Measurements from ENCODE around the gene GCN1. TPM values are rescaled to one million over a fixed set of nuclear protein-coding genes. Genes with fewer than 3 reads are reported as not detected.

The GCN1 gene
- total RNA-seq, 2 donors from 2014 or later: 94.4 to 177 TPM

GRCh38 chr12:120190386-120190785 is 4.1 kb downstream of the GCN1 start:
- Mint-ChIP-seq H3K27me3 (no peaks in the 10 kb centered on the region), H3K9me3 (no peaks in the 10 kb centered on the region), H3K4me1 (peaks cover 19% of the 10 kb centered on the region), H3K4me3 (no peak overlapping the region), H3K36me3 (ENCODE audit: low read depth) (peaks cover 83% of the 10 kb centered on the region), H3K27ac (no peak overlapping the region)
- ATAC-seq (replicated peaks): no peak

- H3K36me3 Mint-ChIP-seq (ENCODE audit: low read depth): peaks cover 98% of the 10 kb centered on the region
- ATAC-seq (replicated peaks): no peak
- no peaks in the 10 kb centered on the region for H3K9me3 Mint-ChIP-seq
- peaks cover 9% of the 10 kb centered on the region for H3K4me1 Mint-ChIP-seq
- H3K4me3 Mint-ChIP-seq: no peak overlapping the region
- H3K27me3 Mint-ChIP-seq: no peaks in the 10 kb centered on the region
- no peak overlapping the region for H3K27ac Mint-ChIP-seq
Measured at GRCh38 chr12:120186654-120187053, 7.9 kb downstream of the GCN1 start.

DNA sequence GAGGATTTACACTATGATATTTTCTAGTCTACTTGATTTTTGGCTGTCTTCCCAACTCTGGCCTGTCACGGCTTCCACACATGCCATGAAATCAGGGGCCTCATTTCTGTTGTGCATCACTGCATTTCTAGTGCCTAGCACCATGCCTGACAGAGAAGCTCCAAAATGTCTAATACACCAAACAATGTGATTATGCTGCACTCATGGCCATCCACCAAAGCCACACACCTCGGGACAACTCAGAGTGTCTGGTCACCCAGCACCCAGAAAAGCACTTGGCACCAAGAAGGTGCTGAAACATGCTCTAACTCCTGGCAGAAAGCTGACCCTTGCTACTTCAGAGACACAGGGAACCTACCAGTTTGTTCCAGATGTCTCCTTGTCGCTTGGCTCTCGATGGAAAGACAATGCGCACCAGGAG is 11.3 kb downstream of the GCN1 start:
- Mint-ChIP-seq H3K9me3 (no peaks in the 10 kb centered on the region), H3K27me3 (no peaks in the 10 kb centered on the region), H3K4me3 (no peak overlapping the region), H3K27ac (peak overlapping the region; percentile 56), H3K36me3 (ENCODE audit: low read depth) (peaks cover 98% of the 10 kb centered on the region), H3K4me1 (peaks cover 8% of the 10 kb centered on the region)
- no peak for ATAC-seq (replicated peaks)

- Mint-ChIP-seq H3K4me3 (no peak overlapping the region), H3K4me1 (peaks cover 8% of the 10 kb centered on the region), H3K27ac (peak overlapping the region; percentile 56), H3K27me3 (no peaks in the 10 kb centered on the region), H3K9me3 (no peaks in the 10 kb centered on the region), H3K36me3 (ENCODE audit: low read depth) (peaks cover 98% of the 10 kb centered on the region)
- ATAC-seq (replicated peaks): no peak
Measured at GRCh38 chr12:120181991-120182631, 12.4 kb downstream of the GCN1 start.

DNA sequence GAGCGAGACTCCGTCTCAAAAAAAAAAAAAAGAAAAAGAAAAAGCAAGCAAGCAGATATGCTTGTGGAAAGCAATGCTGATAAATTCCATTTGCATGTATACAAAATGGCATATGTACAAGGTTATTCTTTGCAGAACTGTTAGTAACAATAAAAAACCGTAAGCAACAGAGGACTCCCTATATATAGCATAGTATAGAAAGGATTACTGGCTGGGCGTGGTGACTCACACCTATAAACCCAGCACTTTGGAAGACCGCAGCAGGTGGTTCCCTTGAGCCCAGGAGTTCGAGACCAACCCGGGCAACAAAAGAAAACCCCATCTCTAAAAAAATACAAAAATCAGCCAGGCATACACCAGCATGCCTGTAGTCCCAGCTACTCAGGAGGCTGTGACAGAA is 13.5 kb downstream of the GCN1 start:
- no peak for ATAC-seq (replicated peaks)
- Mint-ChIP-seq H3K27ac (no peak overlapping the region), H3K36me3 (ENCODE audit: low read depth) (peaks cover 98% of the 10 kb centered on the region), H3K9me3 (no peaks in the 10 kb centered on the region), H3K27me3 (no peaks in the 10 kb centered on the region), H3K4me1 (no peaks in the 10 kb centered on the region), H3K4me3 (no peak overlapping the region)

DNA sequence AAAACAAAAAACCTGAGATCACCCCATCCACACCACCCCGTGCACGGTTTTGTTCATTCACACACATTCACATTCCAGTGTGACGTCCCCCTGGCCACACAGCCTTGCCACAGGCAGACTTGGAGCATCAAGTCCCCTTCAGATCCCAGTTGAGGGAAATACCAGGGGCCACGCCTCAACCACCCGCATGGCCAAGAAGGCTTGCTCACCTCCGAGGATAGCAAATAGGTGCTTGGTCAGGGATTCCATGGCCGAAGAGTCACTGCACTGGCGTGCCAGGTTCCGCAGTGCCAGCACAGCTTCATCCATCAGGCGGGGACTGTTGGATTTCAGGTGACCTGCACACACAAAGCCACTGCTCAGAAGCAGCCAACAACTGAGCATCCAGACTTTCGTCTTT is 19.0 kb downstream of the GCN1 start:
- no peak for ATAC-seq (replicated peaks)
- no peaks in the 10 kb centered on the region for H3K4me1 Mint-ChIP-seq
- no peak overlapping the region for H3K27ac Mint-ChIP-seq
- H3K9me3 Mint-ChIP-seq: no peaks in the 10 kb centered on the region
- H3K4me3 Mint-ChIP-seq: no peak overlapping the region
- peaks cover 98% of the 10 kb centered on the region for H3K36me3 Mint-ChIP-seq (ENCODE audit: low read depth)
- H3K27me3 Mint-ChIP-seq: no peaks in the 10 kb centered on the region

GRCh38 chr12:120175062-120175461 is 19.5 kb downstream of the GCN1 start:
- H3K27ac Mint-ChIP-seq: no peak overlapping the region
- peaks cover 98% of the 10 kb centered on the region for H3K36me3 Mint-ChIP-seq (ENCODE audit: low read depth)
- ATAC-seq (replicated peaks): no peak
- H3K4me1 Mint-ChIP-seq: no peaks in the 10 kb centered on the region
- H3K9me3 Mint-ChIP-seq: no peaks in the 10 kb centered on the region
- no peak overlapping the region for H3K4me3 Mint-ChIP-seq
- no peaks in the 10 kb centered on the region for H3K27me3 Mint-ChIP-seq

GRCh38 chr12:120172053-120172452 is 22.5 kb downstream of the GCN1 start:
- ATAC-seq (replicated peaks): peak; percentile 19
- no peaks in the 10 kb centered on the region for H3K9me3 Mint-ChIP-seq
- no peak overlapping the region for H3K4me3 Mint-ChIP-seq
- H3K36me3 Mint-ChIP-seq (ENCODE audit: low read depth): peaks cover 96% of the 10 kb centered on the region
- no peaks in the 10 kb centered on the region for H3K4me1 Mint-ChIP-seq
- H3K27ac Mint-ChIP-seq: no peak overlapping the region
- H3K27me3 Mint-ChIP-seq: no peaks in the 10 kb centered on the region

DNA sequence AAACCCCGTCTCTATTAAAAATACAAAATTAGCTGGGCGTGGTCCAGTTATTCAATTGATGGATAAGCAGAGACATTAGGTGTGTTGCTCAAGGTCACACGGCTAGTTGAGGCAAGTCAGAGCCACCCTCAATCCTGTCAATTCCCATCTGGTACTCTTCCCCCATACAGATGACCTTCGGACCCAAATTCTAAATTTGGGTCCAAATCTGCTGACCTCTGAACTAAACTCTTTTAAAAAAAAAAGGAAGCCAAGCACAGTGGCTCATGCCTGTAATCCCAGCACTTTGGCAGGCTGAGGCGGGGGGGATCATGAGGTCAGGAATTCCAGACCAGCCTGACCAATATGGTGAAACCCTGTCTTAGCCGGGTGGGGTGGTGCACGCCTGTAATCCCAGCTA is 23.9 kb downstream of the GCN1 start:
- no peaks in the 10 kb centered on the region for H3K4me1 Mint-ChIP-seq
- H3K27ac Mint-ChIP-seq: no peak overlapping the region
- no peak overlapping the region for H3K4me3 Mint-ChIP-seq
- H3K9me3 Mint-ChIP-seq: no peaks in the 10 kb centered on the region
- H3K36me3 Mint-ChIP-seq (ENCODE audit: low read depth): peaks cover 93% of the 10 kb centered on the region
- ATAC-seq (replicated peaks): no peak
- no peaks in the 10 kb centered on the region for H3K27me3 Mint-ChIP-seq

GRCh38 chr12:120169946-120170345 is 24.6 kb downstream of the GCN1 start:
- Mint-ChIP-seq H3K4me1 (no peaks in the 10 kb centered on the region), H3K27ac (no peak overlapping the region), H3K36me3 (ENCODE audit: low read depth) (peaks cover 91% of the 10 kb centered on the region), H3K4me3 (no peak overlapping the region), H3K27me3 (no peaks in the 10 kb centered on the region), H3K9me3 (no peaks in the 10 kb centered on the region)
- no peak for ATAC-seq (replicated peaks)

GRCh38 chr12:120168337-120168736 is 26.2 kb downstream of the GCN1 start:
- no peaks in the 10 kb centered on the region for H3K9me3 Mint-ChIP-seq
- peaks cover 89% of the 10 kb centered on the region for H3K36me3 Mint-ChIP-seq (ENCODE audit: low read depth)
- ATAC-seq (replicated peaks): no peak
- no peaks in the 10 kb centered on the region for H3K27me3 Mint-ChIP-seq
- H3K4me1 Mint-ChIP-seq: no peaks in the 10 kb centered on the region
- no peak overlapping the region for H3K27ac Mint-ChIP-seq
- H3K4me3 Mint-ChIP-seq: no peak overlapping the region

DNA sequence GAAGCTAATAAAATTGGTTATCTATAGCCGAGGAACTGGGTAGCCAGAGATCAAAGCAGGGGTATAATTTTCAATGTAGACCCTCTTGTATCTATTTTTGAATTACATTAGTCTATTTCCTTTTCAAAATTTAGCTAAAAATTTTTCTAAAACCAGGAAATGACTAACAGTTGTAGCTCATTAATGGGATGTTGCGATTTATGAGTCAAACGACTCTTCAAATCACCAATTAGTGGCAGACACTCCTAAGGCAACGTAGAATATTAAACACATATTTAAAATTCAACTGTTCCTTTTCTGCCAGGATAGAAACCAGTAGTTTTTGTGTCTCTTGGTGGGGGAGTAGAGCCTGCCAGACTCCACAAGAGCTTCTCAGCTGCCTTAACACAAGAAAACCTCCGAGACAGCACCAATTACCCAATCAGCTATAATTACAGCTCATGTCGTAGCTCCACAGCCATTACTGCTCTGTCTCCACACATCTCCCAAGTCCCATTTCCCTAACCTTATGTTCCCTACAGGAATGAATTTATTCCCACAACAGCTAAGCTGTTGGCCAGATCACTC is 26.9 kb downstream of the GCN1 start:
- Mint-ChIP-seq H3K27ac (no peak overlapping the region), H3K27me3 (no peaks in the 10 kb centered on the region), H3K4me3 (no peak overlapping the region), H3K9me3 (no peaks in the 10 kb centered on the region), H3K4me1 (no peaks in the 10 kb centered on the region), H3K36me3 (ENCODE audit: low read depth) (peaks cover 89% of the 10 kb centered on the region)
- ATAC-seq (replicated peaks): no peak

DNA sequence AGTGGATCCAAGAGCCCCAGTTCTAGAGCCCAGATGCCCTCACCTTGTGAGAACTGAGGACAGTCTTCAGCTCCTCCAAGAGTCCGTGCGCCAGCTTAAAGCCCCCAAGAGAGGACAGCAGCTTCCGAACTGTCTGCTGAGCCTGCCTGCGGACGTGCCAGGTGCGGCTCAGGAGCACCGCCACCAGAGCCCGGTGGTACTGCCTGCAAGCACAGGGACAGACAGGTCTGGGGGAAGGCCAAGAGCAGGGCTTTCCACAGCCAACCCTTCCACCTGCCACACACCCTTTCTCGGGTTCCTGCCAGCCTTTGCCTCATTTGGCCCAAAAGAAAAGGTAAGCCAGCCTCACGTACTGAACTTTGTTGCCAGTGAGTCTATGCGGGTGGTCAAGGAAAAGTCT is 30.2 kb downstream of the GCN1 start:
- Mint-ChIP-seq H3K36me3 (ENCODE audit: low read depth) (peaks cover 91% of the 10 kb centered on the region), H3K4me3 (no peak overlapping the region), H3K9me3 (no peaks in the 10 kb centered on the region), H3K27me3 (no peaks in the 10 kb centered on the region), H3K27ac (no peak overlapping the region), H3K4me1 (no peaks in the 10 kb centered on the region)
- ATAC-seq (replicated peaks): no peak

GRCh38 chr12:120162763-120163162 is 31.8 kb downstream of the GCN1 start:
- Mint-ChIP-seq H3K36me3 (ENCODE audit: low read depth) (peaks cover 93% of the 10 kb centered on the region), H3K9me3 (no peaks in the 10 kb centered on the region), H3K27ac (no peak overlapping the region)

GRCh38 chr12:120161852-120162251 is 32.7 kb downstream of the GCN1 start:
- Mint-ChIP-seq H3K27me3 (no peaks in the 10 kb centered on the region), H3K27ac (peak overlapping the region; percentile 12), H3K4me3 (no peak overlapping the region), H3K9me3 (no peaks in the 10 kb centered on the region), H3K36me3 (ENCODE audit: low read depth) (peaks cover 93% of the 10 kb centered on the region), H3K4me1 (no peaks in the 10 kb centered on the region)
- no peak for ATAC-seq (replicated peaks)

More at GRCh38 chr12:120162763-120163162, 31.8 kb downstream of the GCN1 start:
- no peak overlapping the region for H3K4me3 Mint-ChIP-seq
- H3K27me3 Mint-ChIP-seq: no peaks in the 10 kb centered on the region
- no peaks in the 10 kb centered on the region for H3K4me1 Mint-ChIP-seq
- no peak for ATAC-seq (replicated peaks)
